BLaER1 (cell line): Measurements from ENCODE around the gene SHROOM3.

Experiments used
- H3K27ac ChIP-seq: shearing (Covaris generic); formaldehyde crosslinking; 2 replicates; pipeline ENCODE4 v1.8.1; 2022
- H3K27me3 ChIP-seq: shearing (Covaris generic); formaldehyde crosslinking; 2 replicates; pipeline ENCODE4 v1.8.1; 2022
- H3K36me3 ChIP-seq: shearing (Covaris generic); formaldehyde crosslinking; 2 replicates; pipeline ENCODE4 v1.8.1; 2022
- H3K4me1 ChIP-seq: shearing (Covaris generic); formaldehyde crosslinking; 2 replicates; pipeline ENCODE4 v1.8.1; 2022
- H3K4me2 ChIP-seq: shearing (Covaris generic); formaldehyde crosslinking; 2 replicates; pipeline ENCODE4 v1.8.1; 2022
- H3K4me3 ChIP-seq: shearing (Covaris generic); formaldehyde crosslinking; 2 replicates; pipeline ENCODE4 v1.8.1; 2022
- H3K9ac ChIP-seq: shearing (Covaris generic); formaldehyde crosslinking; 2 replicates; pipeline ENCODE4 v1.8.1; 2022
- H3K9me3 ChIP-seq: shearing (Covaris generic); formaldehyde crosslinking; 2 replicates; pipeline ENCODE4 v1.8.1; 2022
- H4K20me1 ChIP-seq: shearing (Covaris generic); formaldehyde crosslinking; 2 replicates; pipeline ENCODE4 v1.8.1; 2022
- Cebpa-rat ChIP-seq: shearing (Covaris generic); IDR thresholded peaks from 2 replicates; pipeline ENCODE4 v1.8.1; 2022

Gene SHROOM3

DNA sequence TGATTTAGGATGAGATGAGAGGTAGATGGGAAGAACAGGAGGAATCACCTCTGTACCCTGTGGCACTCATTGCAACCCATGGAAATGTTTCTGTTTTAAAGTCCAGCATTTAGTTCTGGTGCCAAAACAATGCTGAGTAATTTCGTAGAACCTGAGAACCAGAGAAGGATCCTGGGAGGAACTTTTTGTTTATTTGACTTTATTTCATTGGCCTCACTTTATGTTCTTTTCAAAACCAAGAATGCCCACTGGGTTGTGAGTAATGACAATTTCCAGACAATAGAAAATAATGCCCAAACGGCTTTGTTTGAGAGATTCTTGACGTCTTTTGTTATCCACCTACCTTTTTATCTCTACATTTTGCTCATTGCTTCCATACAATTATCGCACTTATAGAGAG is 111.3 kb downstream of the SHROOM3 start:
- H3K27ac ChIP-seq, result peak overlapping the region; percentile 88

DNA sequence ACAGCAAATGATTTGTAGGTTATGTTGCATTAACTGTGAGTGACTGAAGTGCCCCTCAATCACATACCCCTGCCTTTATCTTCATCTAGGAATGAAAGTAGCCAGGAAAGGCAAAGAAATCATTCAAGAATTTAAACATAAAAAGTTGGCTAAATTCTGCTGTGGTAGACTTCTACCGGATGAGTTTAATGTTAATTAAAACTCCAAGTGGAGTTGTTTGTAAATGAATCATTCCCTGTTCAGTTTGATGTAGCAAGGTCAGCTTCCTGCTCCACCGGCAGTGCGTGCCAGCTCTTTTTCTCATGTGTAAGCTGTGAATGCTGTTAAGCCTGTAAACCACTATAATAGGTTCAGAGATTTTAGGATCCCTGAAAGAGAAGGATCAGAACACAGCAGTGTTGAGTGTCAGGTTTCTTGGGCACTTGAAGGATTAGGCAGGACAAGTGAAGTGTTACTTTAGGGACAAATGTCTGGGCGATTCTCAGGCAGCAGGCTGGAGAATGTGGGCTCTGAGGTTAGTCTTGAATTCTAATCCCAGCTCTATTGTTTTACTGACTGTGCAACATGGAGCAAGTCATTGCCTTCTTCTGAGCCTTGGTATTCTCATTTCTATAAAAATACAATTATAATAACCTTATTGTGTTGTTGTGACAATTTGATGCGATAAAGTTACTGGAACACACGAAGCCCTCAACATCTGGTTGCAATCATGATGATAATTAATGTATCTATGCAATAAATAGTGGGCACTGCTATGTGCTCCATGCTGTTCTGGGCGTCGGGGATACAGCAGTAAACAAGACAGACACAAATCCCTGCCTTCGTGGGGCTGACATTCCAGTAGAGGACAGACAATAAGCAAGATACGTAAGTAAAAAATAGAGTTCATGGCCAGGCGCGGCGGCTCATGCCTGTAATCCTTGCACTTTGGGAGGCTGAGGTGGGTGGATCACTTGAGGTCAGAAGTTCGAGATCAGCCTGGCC is 112.0 kb downstream of the SHROOM3 start:
- no peaks in the 10 kb centered on the region for H4K20me1 ChIP-seq
- H3K27ac ChIP-seq, result peak overlapping the region; percentile 88
- H3K4me1 ChIP-seq, result peaks cover 92% of the 10 kb centered on the region
- no peaks in the 10 kb centered on the region for H3K27me3 ChIP-seq
- no peaks in the 10 kb centered on the region for H3K36me3 ChIP-seq
- TF ChIP-seq Cebpa-rat, result no peak
- H3K9me3 ChIP-seq, result peaks cover 14% of the 10 kb centered on the region
- peak overlapping the region; percentile 77 for H3K9ac ChIP-seq
- peak overlapping the region; percentile 86 for H3K4me2 ChIP-seq
- H3K4me3 ChIP-seq, result no peak overlapping the region

More for the DNA sequence above, 111.3 kb downstream of the SHROOM3 start:
- Histone ChIP-seq H3K9ac (peak overlapping the region; percentile 77), H4K20me1 (no peaks in the 10 kb centered on the region), H3K4me1 (peaks cover 93% of the 10 kb centered on the region), H3K4me2 (peak overlapping the region; percentile 86), H3K27me3 (no peaks in the 10 kb centered on the region), H3K36me3 (no peaks in the 10 kb centered on the region), H3K4me3 (peak overlapping the region; percentile 44), H3K9me3 (peaks cover 17% of the 10 kb centered on the region)
- no peak for TF ChIP-seq Cebpa-rat

DNA sequence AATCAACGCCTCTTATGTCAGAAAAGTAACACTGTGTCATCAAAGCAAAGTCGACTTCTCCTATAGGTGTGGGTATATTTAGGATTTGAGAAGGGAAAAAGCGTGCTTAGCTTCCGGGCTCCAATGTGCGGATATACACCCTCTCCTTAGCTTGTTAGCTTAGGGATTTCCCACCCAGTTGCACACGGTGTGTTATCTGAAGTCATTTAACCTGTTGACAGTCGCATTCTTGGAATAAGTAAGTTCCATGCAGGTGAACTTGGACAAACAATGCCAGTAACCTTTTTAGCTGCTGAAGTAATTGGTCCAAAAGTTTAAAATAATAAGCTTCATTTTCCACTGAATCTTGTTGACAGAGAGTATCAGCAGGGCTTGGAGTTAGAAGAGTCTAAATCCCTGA is 113.7 kb downstream of the SHROOM3 start:
- Histone ChIP-seq H3K4me3 (no peak overlapping the region), H3K9me3 (no peaks in the 10 kb centered on the region; the same call in 1 of the 2 replicates), H3K27ac (peak overlapping the region; percentile 12; the same call in 1 of the 2 replicates), H3K27me3 (no peaks in the 10 kb centered on the region), H3K4me2 (peak overlapping the region; percentile 86), H4K20me1 (no peaks in the 10 kb centered on the region), H3K4me1 (peaks cover 75% of the 10 kb centered on the region), H3K36me3 (no peaks in the 10 kb centered on the region), H3K9ac (no peak overlapping the region)
- TF ChIP-seq Cebpa-rat, result no peak

DNA sequence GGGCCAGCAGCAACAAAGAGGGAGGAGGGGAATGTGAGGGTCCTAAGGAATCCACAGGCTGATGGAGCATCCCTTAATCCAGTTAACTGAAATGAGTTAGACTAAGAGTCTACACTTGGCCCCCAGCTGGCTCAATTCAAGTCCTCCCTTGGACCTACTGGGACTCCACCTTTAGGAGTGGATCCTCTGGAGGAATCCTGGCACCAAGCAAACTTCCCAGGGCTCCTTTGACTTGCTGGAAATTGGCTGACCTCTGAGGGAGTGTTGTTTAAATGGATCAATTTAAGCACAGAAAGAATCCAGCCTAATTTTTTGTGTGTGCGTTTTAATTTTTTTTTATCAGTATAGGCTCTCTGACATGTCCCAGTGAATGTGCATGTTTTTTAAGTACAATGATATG is 114.7 kb downstream of the SHROOM3 start:
- Histone ChIP-seq H3K4me1 (peaks cover 64% of the 10 kb centered on the region), H3K27me3 (no peaks in the 10 kb centered on the region), H3K4me3 (no peak overlapping the region), H3K27ac (0 out of 2 replicates have a peak overlapping the region, but pooled peaks have one; percentile 29), H3K36me3 (no peaks in the 10 kb centered on the region), H3K9me3 (peaks cover 3% of the 10 kb centered on the region; the same call in 1 of the 2 replicates), H3K4me2 (peak overlapping the region; percentile 86; the same call in 1 of the 2 replicates), H3K9ac (no peak overlapping the region), H4K20me1 (no peaks in the 10 kb centered on the region)
- TF ChIP-seq Cebpa-rat, result no peak

DNA sequence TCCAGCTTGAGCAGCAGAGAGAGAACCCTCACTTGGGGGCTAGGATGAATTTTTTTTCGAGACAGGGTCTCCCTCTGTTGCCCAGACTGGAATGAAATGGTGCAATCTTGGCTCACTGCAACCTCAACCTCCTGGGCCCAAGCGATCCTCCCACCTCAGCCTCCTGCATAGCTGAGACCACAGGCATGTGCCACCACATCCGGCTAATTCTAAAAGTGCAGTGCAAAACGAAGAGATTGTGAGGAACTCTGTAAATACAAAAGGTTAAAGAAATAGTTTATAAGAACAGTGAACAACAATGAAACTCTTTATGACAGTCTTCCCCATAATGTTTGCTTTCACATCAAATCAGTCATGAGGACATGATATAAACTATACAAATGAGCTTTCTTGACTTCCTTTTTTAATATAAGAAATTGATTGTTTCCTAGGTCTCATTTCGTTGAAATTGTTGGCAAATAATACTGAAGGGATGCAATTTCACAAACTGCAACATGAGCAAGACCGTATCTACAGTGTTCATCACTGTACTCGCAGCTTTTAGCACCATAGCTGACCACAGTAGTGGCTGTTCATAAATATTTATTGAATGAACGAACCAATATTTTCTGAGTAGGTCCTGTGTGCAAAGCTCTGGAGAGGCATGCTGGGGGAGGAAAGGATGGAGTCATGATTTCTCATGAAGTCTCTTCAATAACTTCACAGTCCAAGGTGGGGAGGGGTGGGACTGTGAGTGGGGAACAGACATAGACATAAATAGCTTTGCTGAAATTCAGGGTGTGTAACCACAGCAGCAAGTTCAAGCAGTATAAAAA is 116.1 kb downstream of the SHROOM3 start:
- TF ChIP-seq Cebpa-rat, result no peak
- H3K4me2 ChIP-seq, result no peak overlapping the region
- no peak overlapping the region for H3K9ac ChIP-seq
- no peak overlapping the region for H3K27ac ChIP-seq
- H4K20me1 ChIP-seq, result no peaks in the 10 kb centered on the region
- no peaks in the 10 kb centered on the region for H3K27me3 ChIP-seq
- no peak overlapping the region for H3K4me3 ChIP-seq
- peaks cover 54% of the 10 kb centered on the region for H3K4me1 ChIP-seq
- peaks cover 10% of the 10 kb centered on the region; the same call in 1 of the 2 replicates for H3K9me3 ChIP-seq
- H3K36me3 ChIP-seq, result no peaks in the 10 kb centered on the region

GRCh38 chr4:76554630-76555029 is 119.6 kb downstream of the SHROOM3 start:
- H3K4me3 ChIP-seq, result no peak overlapping the region

DNA sequence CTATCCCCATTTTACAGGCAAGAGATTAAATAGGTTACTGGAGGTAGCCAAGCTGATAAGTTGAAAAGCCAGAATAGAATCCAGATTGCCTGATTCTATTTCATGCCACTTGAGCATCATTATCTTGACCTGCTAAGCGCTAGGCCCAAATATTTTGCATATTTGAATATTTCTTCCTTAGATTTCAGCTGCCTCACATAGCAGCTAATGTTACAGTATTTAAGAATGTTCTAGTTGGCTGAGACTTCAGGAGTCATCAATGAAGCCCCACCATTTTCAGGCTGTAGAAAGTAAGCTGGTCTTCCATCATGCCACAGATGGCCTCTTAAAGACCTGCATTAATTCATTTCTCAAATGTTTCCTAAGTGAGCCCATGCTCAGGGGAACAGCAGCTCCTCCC is 121.4 kb downstream of the SHROOM3 start:
- peaks cover 18% of the 10 kb centered on the region for H3K4me1 ChIP-seq
- TF ChIP-seq Cebpa-rat, result no peak

More at GRCh38 chr4:76554630-76555029, 119.6 kb downstream of the SHROOM3 start:
- Histone ChIP-seq H3K27me3 (no peaks in the 10 kb centered on the region), H3K9ac (no peak overlapping the region), H3K4me2 (no peak overlapping the region), H3K9me3 (peaks cover 15% of the 10 kb centered on the region; the same call in 1 of the 2 replicates), H3K36me3 (no peaks in the 10 kb centered on the region), H3K27ac (no peak overlapping the region), H4K20me1 (no peaks in the 10 kb centered on the region), H3K4me1 (peaks cover 30% of the 10 kb centered on the region)
- no peak for TF ChIP-seq Cebpa-rat

DNA sequence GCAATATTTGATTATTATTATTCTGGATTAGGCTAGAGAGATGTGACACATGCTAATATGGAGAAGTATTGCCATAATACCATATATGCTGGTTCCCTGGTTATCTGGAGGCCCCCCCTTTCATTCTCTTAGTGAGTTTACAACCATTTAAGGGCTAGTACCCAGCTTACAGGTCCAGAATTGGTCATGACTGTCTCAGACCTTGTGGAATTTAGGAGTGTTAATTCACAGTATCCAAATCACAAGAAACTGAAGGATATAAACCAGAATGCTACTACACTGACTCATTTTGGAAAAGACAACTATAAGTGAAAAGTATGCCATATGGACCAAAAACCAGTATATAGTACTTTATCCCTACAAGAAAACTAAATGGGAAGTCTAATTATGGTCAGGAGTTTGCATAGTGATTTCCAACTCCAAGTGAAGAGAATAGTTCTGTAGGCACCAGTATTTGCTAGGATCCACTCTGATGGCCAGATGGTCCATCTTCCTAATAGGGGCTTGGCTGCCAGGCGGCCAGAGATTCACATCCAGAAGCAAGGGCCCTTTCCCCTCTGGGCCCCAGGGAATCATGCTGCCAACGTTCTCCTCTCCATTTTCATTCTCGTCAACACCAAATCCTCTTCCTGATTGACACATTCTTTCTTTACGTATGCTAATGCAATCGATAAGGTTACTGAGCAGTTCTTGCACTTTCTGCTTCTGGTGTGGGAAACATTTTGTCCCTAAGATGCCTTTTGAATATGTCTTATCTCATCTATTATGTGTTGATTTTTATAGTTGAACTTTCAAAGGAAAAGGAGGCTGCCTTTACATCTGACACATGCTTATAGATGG is 123.6 kb downstream of the SHROOM3 start:
- no peak overlapping the region for H3K27ac ChIP-seq
- H3K36me3 ChIP-seq, result no peaks in the 10 kb centered on the region
- H3K9me3 ChIP-seq, result peaks cover 15% of the 10 kb centered on the region; the same call in 1 of the 2 replicates
- peak overlapping the region; percentile 60 for H3K4me2 ChIP-seq
- H3K27me3 ChIP-seq, result no peaks in the 10 kb centered on the region
- H3K4me3 ChIP-seq, result no peak overlapping the region
- TF ChIP-seq Cebpa-rat, result no peak
- no peak overlapping the region for H3K9ac ChIP-seq
- H3K4me1 ChIP-seq, result peaks cover 35% of the 10 kb centered on the region
- no peaks in the 10 kb centered on the region for H4K20me1 ChIP-seq

More for the DNA sequence above, 121.4 kb downstream of the SHROOM3 start:
- Histone ChIP-seq H3K4me2 (no peak overlapping the region), H3K36me3 (no peaks in the 10 kb centered on the region), H3K9me3 (peaks cover 15% of the 10 kb centered on the region; the same call in 1 of the 2 replicates), H3K4me3 (no peak overlapping the region), H3K9ac (no peak overlapping the region), H4K20me1 (no peaks in the 10 kb centered on the region), H3K27ac (no peak overlapping the region), H3K27me3 (no peaks in the 10 kb centered on the region)
